ENCODE measurements around the gene BAIAP2L2.
"Not testable (repeated sequence)": the region's sequence is repeated elsewhere in the genome, so short reads cannot be mapped to it uniquely, and the experiment has no call there.

BAIAP2L2 gene

GRCh38 chr22:38038890-38039812 is 71.3 kb downstream of the BAIAP2L2 start:
- no peak for DNase-seq (ENCODE audit: low read depth in 2 of 2)

GRCh38 chr22:38038426-38038825 is 72.1 kb downstream of the BAIAP2L2 start:
- DNase-seq (ENCODE audit: low read depth in 2 of 2) = no peak

GRCh38 chr22:38037367-38038150 is 72.9 kb downstream of the BAIAP2L2 start:
- not testable (repeated sequence) for DNase-seq (ENCODE audit: low read depth in 2 of 2)

- DNase-seq (ENCODE audit: low read depth in 2 of 2) = no peak
Measured at GRCh38 chr22:38036392-38037062, 74.0 kb downstream of the BAIAP2L2 start.

GRCh38 chr22:38035530-38035885 is 75.0 kb downstream of the BAIAP2L2 start:
- DNase-seq (ENCODE audit: low read depth in 2 of 2) = no peak
